HUDEP-2 (cell line): Measurements from ENCODE around the gene MEF2D.
A peak's percentile ranks its signal among the peaks of the same experiment; 100 is the strongest.

Experiments used
- DNase-seq, 76 experiments: peaks; one replicate each; lab custom pipeline; 2025; ENCODE audit not compliant: unreplicated experiment in 76 of 76; lab: John Stamatoyannopoulos, UW

The MEF2D gene

DNA sequence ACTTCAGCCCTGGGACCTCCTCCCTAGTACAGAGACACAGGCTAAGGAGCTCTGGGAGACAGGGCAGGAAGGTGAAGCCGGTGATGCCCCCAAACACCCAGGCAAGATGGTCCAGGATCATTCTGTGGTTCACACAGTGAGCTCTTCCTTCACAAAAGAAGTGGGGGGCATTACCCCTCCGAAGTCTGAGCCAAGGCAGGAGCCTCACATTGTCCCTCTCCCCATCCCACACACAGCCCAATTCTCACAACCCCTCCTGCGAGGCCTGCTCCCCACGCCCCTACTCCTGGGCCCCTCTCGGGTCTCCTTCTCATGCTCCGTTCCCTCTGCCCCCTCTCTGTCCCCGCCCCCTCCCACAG, 10.7 kb downstream of the MEF2D start:
- DNase-seq = no peak

DNA sequence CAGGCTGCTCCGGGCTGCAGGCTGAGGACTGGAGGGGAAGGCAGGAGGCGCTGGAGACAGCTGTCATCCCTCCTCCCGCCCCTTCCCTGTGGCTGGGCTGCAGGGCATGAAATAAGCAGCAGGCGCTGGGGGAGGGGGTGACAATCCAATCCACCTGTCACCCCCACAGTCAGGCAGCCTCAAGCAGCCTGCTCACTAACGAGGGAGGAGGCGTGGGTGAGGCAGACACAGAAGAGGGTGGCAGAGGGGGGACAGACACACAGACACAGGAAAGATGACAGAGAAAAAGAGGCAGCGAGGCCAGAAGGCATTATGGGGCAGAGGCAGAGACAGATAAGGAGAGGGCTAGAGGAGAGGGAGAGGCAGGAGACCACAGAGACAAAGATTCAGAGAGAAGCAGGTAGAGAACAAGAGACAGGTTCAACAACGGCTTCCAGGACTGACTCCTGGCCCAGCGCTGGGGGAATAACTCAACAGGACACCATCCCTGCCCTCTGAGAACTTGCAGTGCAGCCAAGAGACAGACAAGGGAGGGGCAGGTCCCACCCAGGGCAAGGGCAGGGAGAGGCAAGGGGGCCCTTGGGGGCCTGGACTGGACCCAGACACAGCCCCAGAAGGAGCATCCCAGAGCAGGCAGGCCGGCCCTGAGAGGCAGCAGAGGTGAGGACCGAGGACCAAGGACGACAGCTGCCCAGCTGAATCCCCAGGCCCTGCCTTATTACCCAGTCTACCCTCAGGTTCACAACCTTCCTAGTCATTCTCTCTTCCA, 11.2 kb downstream of the MEF2D start:
- DNase-seq = peak in 21 of 76 experiments; percentile 15 to 61 (median 27)

DNA sequence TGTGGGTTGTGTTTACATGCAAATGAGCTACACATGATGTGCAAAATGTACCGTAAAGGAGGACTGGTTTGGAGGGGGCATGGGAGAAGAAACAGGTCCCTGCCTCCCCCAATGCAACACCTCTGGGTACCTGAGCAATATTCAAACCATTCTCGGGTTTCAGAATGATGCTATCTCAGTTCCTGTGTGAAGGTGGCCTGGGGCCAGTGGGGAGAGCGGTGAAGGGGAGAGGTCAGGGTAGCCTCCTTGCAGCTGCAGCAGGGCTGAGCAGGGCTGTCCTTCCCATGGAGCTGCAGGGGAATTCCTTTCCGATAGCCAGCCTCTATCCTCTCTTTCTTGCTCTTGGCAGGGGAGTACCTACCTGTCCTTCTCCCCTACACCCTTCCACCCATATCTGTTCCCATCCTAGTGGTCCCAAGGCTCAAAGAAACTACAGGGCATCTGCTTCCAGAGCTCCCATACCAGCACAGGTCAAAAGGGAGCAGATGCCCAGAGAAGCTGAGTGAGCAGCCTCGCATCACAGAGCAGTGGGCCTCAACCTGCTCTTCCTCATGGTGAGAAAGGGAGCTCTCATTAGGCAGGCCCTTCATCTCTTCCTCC, 11.9 kb downstream of the MEF2D start:
- no peak for DNase-seq

DNA sequence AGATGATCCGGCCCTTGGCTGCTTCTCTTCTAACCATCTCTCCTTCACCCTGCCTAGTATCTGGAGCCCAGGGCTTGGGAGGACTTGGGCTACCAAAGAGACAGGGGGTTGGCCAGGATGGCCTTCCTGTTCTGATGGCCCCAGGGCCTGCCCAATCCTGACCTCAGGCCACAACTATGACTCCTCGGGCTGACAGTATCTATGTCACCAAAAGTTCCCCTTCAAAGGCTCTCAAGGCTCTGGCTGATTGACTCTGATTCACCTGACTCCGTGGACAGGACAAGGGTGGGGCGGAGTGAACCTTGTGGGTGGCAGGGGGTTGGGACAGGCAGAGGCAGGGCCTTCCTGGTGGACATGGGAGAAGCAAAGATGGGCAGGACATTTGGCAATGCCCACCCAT, 12.7 kb downstream of the MEF2D start:
- DNase-seq = no peak

DNA sequence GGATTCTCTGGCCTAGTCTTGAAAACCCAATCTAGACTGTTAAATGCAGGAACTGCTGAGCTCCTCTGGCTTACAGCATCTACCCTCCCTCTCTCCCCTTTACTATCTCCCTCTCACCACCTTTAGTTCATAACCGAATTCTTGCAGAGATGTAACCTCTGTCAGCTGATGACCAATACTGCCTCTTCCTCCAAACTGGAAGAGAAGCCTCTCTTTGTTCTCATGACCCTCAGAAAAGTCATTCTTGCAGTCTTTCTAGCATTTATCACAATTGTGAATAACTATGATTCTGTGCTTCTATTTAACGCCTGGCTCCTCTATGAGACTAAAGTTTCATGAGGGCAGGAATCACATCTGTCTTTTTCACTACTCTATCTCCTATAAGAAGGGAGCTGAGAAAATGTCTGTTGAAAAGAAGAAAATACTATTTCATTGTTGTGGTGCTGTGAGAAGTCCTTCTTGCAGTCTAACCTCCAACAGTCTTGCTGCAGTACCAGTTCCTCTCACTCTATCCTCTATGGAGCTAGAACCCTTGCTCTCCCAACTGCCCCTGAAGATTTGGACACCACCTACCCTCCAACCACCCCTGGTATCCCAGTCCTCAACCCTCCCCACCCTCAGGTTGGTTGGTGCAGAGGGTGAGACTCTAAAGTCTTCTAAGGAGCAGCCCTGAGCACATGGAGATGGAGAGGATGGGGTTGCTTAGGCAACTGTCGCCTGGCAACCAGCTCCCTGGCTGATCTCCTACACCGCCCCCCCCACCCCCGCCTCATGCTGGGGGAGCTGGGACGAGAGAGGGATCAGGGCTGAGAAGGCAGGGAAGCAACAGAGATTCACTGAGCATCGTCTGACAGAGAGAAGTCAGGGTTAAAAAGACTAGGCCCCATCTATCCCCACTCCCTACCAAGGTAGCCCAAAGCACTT, 13.9 kb downstream of the MEF2D start:
- no peak for DNase-seq

DNA sequence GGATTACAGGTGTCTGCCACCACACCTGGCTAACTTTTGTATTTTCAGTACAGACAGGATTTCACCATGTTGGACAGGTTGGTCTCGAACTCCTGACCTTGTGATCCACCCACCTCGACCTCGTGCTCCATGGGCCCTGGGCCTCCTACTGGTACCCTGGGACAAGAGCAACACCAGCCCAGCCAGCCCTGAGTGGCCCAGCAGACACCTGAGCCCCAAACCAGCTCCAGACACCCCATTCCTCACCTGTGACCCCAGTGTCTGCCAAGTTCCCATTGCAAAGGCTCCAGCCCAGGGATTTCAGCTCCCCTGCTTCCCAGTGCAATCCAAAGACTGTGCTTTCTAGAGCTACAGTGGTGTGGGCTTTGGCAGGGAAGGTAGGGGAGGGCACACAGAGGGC, 14.6 kb downstream of the MEF2D start:
- DNase-seq = no peak

DNA sequence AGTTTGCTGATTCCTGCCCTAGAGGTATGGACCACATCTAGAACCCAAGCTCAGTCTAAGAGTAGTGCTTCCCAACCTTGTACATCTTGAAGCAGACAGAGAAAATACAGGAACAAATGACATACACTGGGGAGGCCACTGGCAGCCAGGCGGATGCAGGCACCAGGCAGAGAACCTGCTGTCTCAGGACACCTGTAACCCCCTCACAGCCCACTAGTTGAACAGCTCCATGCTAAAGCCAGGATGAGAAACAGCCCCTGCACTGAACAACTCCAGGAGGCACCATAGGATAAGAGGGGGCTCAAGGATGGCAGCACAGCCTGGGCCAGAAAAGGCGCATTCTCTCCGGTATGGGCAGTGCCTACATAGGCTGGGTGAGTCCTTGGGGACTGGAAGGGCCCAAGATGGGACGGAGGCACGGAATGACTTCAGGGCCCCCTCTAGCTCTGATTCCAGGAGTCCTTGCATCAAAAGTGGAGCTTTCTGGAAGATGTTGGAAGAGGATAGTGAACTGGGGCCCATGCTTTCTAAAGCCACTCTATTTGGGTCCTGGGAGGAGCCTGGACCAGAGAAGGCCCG, 16.0 kb downstream of the MEF2D start:
- DNase-seq = no peak

DNA sequence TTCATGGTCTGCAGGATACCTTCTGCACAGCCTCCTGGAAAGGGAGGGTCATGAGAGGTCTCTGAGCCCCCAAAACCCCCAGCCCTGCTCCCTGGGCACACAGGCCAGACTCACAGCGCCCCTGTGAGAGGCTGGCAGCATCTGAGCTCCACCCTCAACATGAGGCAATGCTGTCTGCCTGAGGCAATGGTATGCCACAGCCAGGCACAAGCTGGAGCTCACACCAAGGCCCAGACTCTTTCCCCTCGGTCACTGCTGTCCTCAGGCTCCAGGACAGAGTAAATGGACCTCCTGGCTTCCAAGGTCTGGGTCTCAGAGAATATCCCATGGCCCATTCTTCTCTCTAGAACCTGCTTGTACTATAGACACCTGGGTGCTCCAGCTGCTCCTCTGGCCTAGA, 17.2 kb downstream of the MEF2D start:
- no peak for DNase-seq

DNA sequence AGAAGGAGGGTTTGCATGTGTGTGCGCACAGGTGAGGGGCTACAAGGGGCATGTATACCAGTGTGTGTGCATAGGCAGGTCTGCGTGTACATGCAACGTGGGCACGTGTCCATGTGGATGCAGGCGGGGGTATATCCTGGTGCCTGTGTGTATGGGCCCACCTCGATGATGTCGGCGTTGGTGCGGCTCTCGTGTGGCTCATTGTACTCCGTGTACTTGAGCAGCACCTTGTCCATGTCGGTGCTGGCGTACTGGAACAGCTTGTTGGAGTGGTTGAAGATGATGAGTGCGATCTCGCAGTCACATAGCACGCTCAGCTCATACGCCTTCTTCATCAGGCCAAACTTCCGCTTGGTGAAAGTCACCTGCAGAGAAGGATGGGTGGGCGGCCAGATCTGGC, 18.3 kb downstream of the MEF2D start:
- DNase-seq = no peak

DNA sequence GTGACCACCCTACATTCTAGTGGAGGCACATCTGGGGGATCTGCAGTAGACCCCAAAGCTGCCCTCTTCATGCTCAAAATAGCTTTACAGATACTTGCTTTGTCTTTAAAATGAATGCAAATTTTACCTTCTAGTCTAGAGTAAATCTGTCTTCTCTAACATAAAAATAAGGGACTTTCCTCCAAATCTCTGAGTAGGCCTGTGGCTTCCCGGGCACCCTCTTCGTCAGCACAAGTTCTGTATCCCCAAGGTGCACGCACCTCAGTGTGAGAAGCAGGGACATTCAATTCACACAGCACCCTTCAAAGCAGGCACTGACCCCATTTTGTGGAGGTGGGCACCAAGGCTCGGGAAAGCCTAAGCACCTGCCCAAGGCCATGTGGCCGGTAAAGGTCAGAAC, 19.0 kb downstream of the MEF2D start:
- DNase-seq = no peak

DNA sequence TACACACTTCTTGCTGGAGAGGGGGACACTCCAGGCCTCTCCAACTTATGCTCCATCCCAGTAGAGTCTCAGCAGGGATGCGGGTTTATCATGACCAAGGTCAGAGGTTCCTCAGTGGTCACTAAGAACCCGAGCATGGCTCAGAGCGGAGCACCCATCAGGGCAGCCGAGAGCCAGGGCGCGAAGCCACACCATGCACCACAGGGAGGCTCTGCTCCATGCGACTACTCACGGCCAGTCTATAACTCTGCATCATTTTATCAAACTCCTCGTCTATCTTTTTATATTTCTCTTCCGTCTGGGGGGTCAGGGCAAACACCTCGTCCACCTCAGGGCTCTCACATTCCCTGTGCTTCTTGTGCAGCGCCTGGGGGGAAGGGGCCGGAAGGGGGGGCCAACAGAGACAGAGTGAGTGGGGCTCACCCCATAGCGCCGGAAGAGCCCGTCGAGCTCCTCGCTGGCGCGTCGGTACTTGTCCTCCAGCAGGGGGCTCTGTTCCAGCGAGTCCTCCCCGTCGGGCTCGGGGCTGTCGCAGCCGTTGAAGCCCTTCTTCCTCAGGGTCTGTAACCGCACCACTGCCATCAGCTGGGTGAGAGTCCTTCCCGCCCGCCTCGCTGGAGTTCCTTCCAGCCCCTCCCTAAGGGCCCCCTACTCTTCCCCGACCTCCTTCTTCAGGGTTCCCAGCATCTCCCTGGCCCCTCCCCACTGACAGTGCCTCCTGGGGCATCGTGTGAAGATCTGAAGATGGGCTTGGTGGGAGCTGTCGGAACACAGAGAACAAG, 20.0 kb downstream of the MEF2D start:
- DNase-seq = peak in 46 of 76 experiments; percentile 6 to 66 (median 37)

DNA sequence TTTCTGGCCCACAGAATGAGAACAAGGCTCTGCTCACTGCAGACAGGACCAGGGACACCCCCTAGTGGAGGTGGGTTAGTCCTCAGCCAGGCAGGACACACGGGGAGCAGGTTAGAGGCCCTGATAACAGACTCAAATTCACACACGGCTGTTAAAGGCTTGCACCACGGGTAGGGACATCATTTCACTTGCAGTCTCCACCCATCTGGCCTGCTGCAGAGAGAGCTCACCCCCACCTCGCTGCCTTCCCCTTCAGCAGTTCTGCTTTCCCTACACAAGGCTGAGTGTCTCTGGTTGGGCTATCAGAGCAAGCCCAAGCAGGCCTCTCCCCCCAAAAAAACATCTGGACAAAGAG, 20.6 kb downstream of the MEF2D start:
- peak in 15 of 76 experiments; percentile 15 to 41 (median 23) for DNase-seq

DNA sequence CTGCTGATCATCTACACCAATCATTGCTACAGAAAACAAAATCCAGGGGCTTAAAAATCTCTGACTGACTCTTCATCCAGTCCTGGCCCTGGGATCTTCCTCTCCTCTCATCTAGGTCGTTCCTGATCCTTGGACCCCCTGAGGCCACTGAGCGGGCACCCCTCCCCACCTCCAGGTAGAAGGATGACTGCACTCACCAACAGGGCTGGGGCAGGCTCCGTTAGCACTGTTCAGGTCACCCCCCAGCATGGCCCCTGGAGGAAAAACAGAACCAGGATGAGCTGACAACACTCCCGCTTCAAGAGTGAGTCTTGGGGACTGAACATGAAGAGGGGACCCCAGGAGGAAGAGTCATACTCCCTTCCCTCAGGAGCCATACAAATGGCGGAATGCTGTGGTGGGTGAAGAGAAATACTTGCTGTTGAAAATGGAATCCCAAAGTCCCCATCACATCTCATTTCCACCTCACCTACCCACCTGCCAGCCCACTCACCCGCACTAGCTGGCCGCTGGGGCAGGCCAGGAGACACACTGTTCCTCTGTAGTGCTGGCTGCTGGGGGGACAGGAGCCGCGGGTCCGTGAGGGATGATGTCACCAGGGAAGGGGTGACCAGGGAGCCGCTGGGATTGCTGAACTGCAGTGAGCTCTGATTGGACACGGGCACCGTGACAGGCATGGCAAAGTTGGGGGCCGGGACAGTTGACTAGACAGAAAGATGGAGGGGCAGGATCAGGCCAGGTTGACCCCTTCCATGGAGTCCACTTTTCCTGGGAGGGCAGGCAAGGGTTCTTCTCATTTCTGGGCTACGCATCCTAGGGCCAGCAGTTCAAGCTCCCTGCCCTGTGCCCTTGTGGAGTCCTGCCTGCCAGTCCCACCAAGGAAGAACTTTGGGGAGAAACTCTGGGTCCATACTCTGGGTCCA, 21.2 kb downstream of the MEF2D start:
- no peak for DNase-seq

DNA sequence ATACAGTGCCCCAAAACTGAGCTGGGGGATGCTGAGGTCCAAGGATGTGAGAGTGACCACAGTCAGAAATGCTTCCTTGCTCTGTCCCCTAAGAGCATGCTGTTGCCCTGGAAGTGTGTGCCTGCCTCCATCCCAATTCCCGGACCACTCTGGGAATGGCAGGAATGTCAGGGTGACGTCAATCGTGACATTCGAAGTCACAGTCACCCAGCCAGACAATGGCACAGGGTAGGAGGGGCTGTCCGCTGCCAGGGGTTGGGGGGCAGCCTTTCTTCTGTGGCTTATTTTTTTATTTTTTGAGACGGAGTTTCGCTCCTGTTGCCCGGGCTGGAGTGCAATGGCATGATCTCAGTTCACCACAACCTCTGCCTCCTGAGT, 22.3 kb downstream of the MEF2D start:
- DNase-seq = no peak

DNA sequence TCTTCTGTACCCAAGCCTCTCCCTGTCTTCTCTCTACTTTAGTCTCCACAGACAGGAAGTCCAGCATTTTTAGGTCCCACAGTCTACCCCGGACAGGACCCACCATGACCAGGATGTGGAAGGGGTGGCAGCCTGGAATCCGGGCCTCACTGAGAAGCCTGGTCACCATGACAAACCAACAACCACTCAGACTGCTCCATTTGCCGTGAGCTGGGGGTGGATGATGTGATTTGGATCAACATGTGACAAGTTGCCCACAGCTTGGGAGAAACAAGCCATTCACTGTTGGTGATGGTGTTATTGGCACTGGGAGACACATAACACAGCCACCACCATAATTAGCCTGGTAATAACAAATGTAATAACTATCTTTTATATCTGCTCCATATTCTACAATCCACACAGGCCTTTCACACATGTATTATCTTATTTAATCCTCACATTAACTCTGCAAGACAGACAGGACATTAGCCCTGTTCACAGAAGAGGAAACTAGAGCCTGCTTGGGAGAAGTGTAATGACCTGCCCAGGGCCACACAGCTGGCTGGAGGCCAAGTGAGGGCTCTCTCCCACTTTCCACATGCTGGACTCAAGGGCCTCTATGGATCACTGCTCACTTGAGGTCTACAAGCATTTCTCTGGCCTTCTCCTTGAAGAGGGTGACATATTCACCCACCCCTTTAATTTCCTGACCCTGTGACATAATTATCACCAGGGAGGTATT, 22.9 kb downstream of the MEF2D start:
- DNase-seq = no peak

DNA sequence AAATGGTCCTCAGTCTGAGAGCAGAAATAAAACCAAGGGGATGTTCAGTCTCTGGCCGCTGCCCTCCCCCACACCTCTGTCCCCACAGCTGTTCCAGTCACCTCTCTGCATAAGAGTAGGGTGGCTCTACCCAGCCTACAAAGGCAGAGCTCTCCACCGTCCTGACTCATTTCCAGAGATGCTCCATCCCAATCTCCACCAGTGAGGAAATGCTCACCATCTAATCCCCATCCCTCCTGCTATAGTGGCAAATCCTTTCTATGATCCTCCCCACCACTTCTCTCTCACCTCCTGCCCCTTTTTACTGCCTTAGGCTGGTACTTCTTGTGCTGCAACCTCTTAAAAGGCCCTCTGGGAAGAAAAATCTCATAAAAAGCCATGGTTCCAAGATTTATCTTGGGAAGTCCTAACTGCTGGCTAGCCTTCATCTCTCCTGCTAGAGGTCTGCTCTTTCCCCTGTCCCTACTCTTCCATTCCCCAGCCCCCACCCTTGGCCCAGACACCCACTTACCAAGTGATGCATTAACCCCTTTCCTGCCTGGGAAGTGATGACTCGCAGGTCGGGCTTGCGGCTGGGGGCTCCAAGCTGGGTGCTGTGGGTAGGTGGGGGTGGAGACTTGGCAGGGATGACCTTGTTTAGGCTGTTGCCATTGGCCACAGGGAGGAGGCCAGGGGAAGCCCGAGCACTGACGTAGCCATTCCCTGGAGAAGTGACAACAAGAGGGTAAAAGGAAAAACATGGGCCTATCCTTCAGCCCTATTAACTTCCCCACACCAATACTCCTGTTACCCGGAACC, 23.9 kb downstream of the MEF2D start:
- no peak for DNase-seq

DNA sequence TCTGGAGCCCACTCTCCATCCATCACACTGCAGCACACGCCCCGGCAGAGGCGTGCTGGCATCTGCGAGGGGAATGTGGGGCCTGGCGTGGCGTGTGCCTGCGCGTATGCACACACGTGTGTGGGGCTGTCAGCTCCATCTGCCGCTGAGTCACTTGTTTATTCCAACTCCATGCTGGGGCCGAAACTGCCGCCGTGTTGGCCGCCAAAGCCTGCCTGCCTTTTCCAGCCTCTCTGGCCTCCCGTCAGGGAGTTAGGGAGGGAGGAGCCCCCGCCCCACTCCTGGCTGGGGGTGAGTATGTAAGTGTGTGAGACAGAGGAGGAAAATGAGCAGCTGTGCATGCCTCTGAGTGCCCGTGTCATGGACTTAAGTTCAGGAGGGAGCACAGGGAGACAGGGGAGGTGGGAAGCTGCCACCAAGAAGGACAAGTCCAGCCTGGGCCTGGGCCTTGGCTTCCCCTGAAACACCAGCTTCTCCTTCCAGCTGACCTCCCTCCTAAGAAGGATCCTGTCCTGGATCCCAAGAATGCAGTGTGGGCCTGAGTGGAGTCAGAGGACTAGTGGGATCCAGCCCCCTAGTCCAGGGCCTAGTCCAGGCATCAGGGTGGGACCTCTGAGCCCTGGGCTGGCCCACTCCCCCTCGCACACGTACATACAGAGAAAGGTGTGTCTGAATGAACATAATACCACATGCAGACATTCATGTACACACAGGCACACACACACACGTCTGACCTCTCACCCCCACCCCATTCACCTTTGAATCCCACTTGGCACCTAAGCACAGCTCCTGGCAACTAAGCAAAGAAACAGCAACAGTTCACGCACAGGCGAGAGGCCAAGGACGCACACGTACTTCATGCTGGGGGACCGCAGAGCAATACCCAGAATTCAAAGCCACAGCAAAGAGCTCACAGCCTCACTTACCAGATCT, 24.7 kb downstream of the MEF2D start:
- no peak for DNase-seq
